Gastroesophageal sphincter (tissue), 4 donors: Measurements from ENCODE around the gene IL1RAP. TPM values are rescaled to one million over a fixed set of nuclear protein-coding genes. Genes with fewer than 3 reads are reported as not detected.
"Not testable (repeated sequence)": the region's sequence is repeated elsewhere in the genome, so short reads cannot be mapped to it uniquely, and the experiment has no call there.

Experiments used
- ATAC-seq: fragments of 150-250 bp; one replicate; pipeline ENCODE4 v1.9.1; 2016; ENCODE audit warnings: mild to moderate bottlenecking, moderate library complexity
- H3K27ac ChIP-seq, 4 donors: fragments of 200-600 bp; sonication (generic) in 3 of 4; 1 replicate in 3 of 4; 2 replicates in 1 of 4; pipeline ENCODE4 v1.5.1; 2016 to 2019
- H3K27me3 ChIP-seq: fragments of 200-600 bp; sonication (generic); one replicate; pipeline ENCODE4 v1.5.1; 2019
- H3K36me3 ChIP-seq, 2 donors: fragments of 200-600 bp; sonication (generic); one replicate each; pipeline ENCODE4 v1.5.1; 2019; ENCODE audit warnings: control low read depth in 1 of 2
- H3K4me1 ChIP-seq, 3 donors: fragments of 200-600 bp; sonication (generic); 1 replicate in 2 of 3; 2 replicates in 1 of 3; pipeline ENCODE4 v1.5.1; 2016 to 2019; ENCODE audit warnings: control low read depth in 2 of 3
- H3K4me3 ChIP-seq, 2 donors: fragments of 200-600 bp; sonication (generic); one replicate each; pipeline ENCODE4 v1.5.1; 2019; ENCODE audit warnings: mild to moderate bottlenecking in 1 of 2, moderate library complexity in 1 of 2
- H3K9me3 ChIP-seq, 3 donors: fragments of 200-600 bp; sonication (generic); one replicate each; pipeline ENCODE4 v1.5.1; 2017 to 2019; ENCODE audit warnings: control low read depth in 2 of 3
- CTCF ChIP-seq, 4 experiments: fragments of 200-600 bp in 2 of 4; fragments of 450-650 bp in 2 of 4; sonication (generic) in 1 of 4; IDR thresholded peaks; one replicate each; pipeline ENCODE4 v1.5.1; 2017 to 2019; ENCODE audit warnings: antibody characterized with exemption in 4 of 4, mild to moderate bottlenecking in 2 of 4, moderate library complexity in 2 of 4
- EP300 ChIP-seq: sonication (generic); formaldehyde crosslinking; IDR thresholded peaks from one replicate; pipeline ENCODE4 v1.6.1; 2017; ENCODE audit warnings: antibody characterized with exemption, mild to moderate bottlenecking
- POLR2A ChIP-seq, 2 donors: fragments of 450-650 bp; IDR thresholded peaks; one replicate each; pipeline ENCODE4 v1.6.1; 2017; ENCODE audit warnings: antibody characterized with exemption in 2 of 2, mild to moderate bottlenecking in 2 of 2, moderate library complexity in 1 of 2
- POLR2AphosphoS5 ChIP-seq: sonication (generic); formaldehyde crosslinking; IDR thresholded peaks from one replicate; pipeline ENCODE4 v1.6.1; 2017; ENCODE audit warnings: antibody characterized with exemption
- WGBS, 2 donors: methylation state at CpG; one replicate each; pipeline ENCODE4 v1.1.5; 2018; ENCODE audit warnings: low coverage in 1 of 2; 5-methylcytosine and 5-hydroxymethylcytosine counted together
- total RNA-seq, 4 donors: library from RNA; depleted of rRNA; stranded (reverse); fragments of >200 nt; gene quantifications; one replicate each; pipeline ENCODE4 v1.1.0, GENCODE V29; 2016

The IL1RAP gene, protein sequence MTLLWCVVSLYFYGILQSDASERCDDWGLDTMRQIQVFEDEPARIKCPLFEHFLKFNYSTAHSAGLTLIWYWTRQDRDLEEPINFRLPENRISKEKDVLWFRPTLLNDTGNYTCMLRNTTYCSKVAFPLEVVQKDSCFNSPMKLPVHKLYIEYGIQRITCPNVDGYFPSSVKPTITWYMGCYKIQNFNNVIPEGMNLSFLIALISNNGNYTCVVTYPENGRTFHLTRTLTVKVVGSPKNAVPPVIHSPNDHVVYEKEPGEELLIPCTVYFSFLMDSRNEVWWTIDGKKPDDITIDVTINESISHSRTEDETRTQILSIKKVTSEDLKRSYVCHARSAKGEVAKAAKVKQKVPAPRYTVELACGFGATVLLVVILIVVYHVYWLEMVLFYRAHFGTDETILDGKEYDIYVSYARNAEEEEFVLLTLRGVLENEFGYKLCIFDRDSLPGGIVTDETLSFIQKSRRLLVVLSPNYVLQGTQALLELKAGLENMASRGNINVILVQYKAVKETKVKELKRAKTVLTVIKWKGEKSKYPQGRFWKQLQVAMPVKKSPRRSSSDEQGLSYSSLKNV
- 10 to 100 TPM in 1 of 4 donors, 1 to 10 TPM in 3; 3.2 to 11.0 (median 5.0) TPM for total RNA-seq

DNA sequence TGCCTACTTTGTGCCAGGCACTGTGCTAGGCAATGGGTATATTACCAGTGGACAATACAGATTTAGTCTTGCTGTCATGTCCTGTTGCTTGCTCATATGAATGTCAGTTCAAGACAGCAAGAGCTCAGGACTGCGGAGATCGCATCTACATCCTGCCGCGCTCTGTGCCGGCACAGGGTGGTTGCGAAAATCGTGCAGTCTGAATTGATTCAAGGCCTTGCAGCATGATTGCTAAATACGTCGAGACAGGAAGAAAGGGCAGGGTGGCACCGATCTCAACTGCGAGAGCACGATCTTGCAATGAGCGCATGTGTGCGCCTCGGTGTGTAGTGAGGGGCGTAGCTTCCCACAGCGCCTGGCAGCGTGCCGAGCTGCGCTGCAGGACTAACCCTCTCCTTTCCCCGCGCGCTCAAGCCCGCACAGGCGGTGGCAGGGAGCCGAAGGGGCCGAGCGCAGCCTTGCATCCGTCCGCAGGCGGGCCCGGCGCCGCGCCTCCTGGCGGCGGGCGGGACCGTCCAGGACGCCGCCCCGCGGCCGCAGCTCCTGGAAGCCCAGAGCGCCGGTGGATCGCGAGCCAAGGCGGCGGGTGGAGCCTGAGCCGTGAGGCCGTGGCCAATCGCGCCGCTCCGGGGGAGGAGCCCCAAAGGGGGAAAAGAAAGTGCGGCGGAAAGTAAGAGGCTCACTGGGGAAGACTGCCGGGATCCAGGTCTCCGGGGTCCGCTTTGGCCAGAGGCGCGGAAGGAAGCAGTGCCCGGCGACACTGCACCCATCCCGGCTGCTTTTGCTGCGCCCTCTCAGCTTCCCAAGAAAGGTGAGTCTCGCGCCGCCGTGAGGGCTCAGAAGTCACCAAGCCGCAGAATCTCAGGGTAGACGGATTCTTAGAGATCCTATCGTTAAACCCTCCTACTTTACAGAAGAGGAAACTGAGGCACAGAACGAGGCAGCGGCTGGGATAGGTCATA lies at the start of gene IL1RAP:
IL1RAP (plus strand) TSS at position 677 of the 962 bp plus-strand sequence. CDS start 50,205 bp downstream, outside the sequence.
- Histone ChIP-seq H3K27ac (peak within 1 kb of the TSS; percentile 19 to 84 (median 83)), H3K27me3 (no peaks in the 10 kb centered on the region), H3K4me3 (peak within 1 kb of the TSS; percentile 53 to 82), H3K9me3 (no peaks in the 10 kb centered on the region), H3K36me3 (no peaks in the 10 kb centered on the region), H3K4me1 (peaks cover 0 to 16% (median 4%) of the 10 kb centered on the region in 3 donors)
- peak; percentile 49 to 89 (median 88) for TF ChIP-seq CTCF (IDR thresholded peaks at IDR 0.05)
- TF ChIP-seq POLR2A (IDR thresholded peaks at IDR 0.05): peak; percentile 56 to 78
- peak; percentile 49 for TF ChIP-seq POLR2AphosphoS5
- TF ChIP-seq EP300: no peak
- WGBS, 2 donors: 0% methylated on average over 13 of the region's 76 CpGs; no CpG with 5 or more reads in 1 of the 2 donors
- ATAC-seq: peak; percentile 96

GRCh38 chr3:190467922-190468321 lies 46.0 kb upstream of the IL1RAP start:
- Histone ChIP-seq H3K27me3 (no peaks in the 10 kb centered on the region), H3K9me3 (peaks cover 0 to 13% (median 0%) of the 10 kb centered on the region in 3 donors), H3K27ac (no peak overlapping the region), H3K36me3 (no peaks in the 10 kb centered on the region), H3K4me3 (no peak overlapping the region), H3K4me1 (no peaks in the 10 kb centered on the region)
- TF ChIP-seq POLR2A (IDR thresholded peaks at IDR 0.05) (no peak), POLR2AphosphoS5 (no peak), CTCF (IDR thresholded peaks at IDR 0.05) (no peak), EP300 (no peak)
- no peak for ATAC-seq

- no CpG with 5 or more reads among the region's 25 CpGs for WGBS, 2 donors
Measured at GRCh38 chr3:190473261-190473660, 40.6 kb upstream of the IL1RAP start.

GRCh38 chr3:190481779-190482178 lies 32.1 kb upstream of the IL1RAP start:
- Histone ChIP-seq H3K27ac (no peak overlapping the region), H3K9me3 (no peaks in the 10 kb centered on the region), H3K36me3 (no peaks in the 10 kb centered on the region), H3K4me1 (no peaks in the 10 kb centered on the region), H3K27me3 (no peaks in the 10 kb centered on the region), H3K4me3 (no peak overlapping the region)
- TF ChIP-seq CTCF (IDR thresholded peaks at IDR 0.05) (no peak), POLR2A (IDR thresholded peaks at IDR 0.05) (no peak), EP300 (no peak), POLR2AphosphoS5 (no peak)
- WGBS, 2 donors: 82 to 88% methylated on average over 2 of the region's 2 CpGs
- ATAC-seq: no peak

More at GRCh38 chr3:190473261-190473660, 40.6 kb upstream of the IL1RAP start:
- not testable (repeated sequence) for H3K27ac ChIP-seq, H3K4me3 ChIP-seq, H3K27me3 ChIP-seq, H3K36me3 ChIP-seq, H3K4me1 ChIP-seq, ATAC-seq
- peaks cover 0 to 13% (median 0%) of the 10 kb centered on the region in 3 donors for H3K9me3 ChIP-seq
